ENCODE results near the gene COA3.

GRCh38 chr17:42795061-42795460, 3.4 kb downstream of the COA3 start:
- TF ChIP-seq EZH2 (IDR thresholded peaks at IDR 0.05; ENCODE audit: low read length, missing control alignments) (no peak), CTCF (conservative IDR thresholded peaks at IDR 0.05 in 1 of 2, IDR thresholded peaks at IDR 0.05 in 1 of 2; ENCODE audit: low read depth in 1 of 2, low read length in 2 of 2) (no peak)
